Vagina (tissue), 2 donors: ENCODE data around the gene GPR176.

Experiments
- POLR2A ChIP-seq, 2 donors: fragments of 450-650 bp; IDR thresholded peaks; one replicate each; pipeline ENCODE4 v1.6.1; 2017; ENCODE audit warnings: antibody characterized with exemption in 2 of 2, mild to moderate bottlenecking in 2 of 2, moderate library complexity in 2 of 2
- POLR2AphosphoS5 ChIP-seq, 2 donors: sonication (generic); formaldehyde crosslinking; IDR thresholded peaks; one replicate each; pipeline ENCODE4 v1.9.0; 2017; ENCODE audit warnings: antibody characterized with exemption in 2 of 2, mild to moderate bottlenecking in 2 of 2, low read depth in 1 of 2; ENCODE audit not compliant: insufficient read depth in 1 of 2
- TF ChIP-seq, protein P1 (sequence below), 3 experiments: fragments of 450-650 bp in 2 of 3; fragments of 200-600 bp in 1 of 3; sonication (generic) in 1 of 3; IDR thresholded peaks; one replicate each; pipeline ENCODE4 v1.5.1; 2017 to 2019; ENCODE audit warnings: antibody characterized with exemption in 3 of 3, mild to moderate bottlenecking in 2 of 3, moderate library complexity in 2 of 3

DNA sequence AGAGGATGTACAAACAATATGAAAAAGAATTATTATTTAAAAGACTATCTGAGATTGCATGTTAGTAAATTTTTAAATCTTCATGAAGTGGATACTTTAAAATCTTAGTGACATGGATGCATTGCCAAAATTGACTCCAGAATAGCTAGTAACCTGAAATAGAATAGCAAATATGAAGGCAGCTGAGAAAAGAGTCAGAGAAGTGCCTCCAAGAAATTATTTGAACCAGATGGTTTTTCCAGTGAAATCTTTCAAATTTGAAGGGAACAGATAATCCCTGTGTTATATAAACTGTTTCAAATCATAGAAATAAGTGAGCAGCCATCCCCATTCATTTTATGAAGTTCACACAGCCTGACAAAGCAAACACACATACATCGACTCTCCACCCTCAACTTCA, 167.1 kb downstream of the GPR176 start:
- TF ChIP-seq, protein P1, sequence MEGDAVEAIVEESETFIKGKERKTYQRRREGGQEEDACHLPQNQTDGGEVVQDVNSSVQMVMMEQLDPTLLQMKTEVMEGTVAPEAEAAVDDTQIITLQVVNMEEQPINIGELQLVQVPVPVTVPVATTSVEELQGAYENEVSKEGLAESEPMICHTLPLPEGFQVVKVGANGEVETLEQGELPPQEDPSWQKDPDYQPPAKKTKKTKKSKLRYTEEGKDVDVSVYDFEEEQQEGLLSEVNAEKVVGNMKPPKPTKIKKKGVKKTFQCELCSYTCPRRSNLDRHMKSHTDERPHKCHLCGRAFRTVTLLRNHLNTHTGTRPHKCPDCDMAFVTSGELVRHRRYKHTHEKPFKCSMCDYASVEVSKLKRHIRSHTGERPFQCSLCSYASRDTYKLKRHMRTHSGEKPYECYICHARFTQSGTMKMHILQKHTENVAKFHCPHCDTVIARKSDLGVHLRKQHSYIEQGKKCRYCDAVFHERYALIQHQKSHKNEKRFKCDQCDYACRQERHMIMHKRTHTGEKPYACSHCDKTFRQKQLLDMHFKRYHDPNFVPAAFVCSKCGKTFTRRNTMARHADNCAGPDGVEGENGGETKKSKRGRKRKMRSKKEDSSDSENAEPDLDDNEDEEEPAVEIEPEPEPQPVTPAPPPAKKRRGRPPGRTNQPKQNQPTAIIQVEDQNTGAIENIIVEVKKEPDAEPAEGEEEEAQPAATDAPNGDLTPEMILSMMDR (IDR thresholded peaks at IDR 0.05), result no peak
- no peak for TF ChIP-seq POLR2AphosphoS5 (IDR thresholded peaks at IDR 0.05; ENCODE audit: insufficient read depth in 1 of 2, low read depth in 1 of 2)
- TF ChIP-seq POLR2A (IDR thresholded peaks at IDR 0.05), result no peak
